ENCODE results near the gene TMEM240.
A peak's percentile ranks its signal among the peaks of the same experiment; 100 is the strongest.
"Not testable (repeated sequence)": the region's sequence is repeated elsewhere in the genome, so short reads cannot be mapped to it uniquely, and the experiment has no call there.

TMEM240 gene

DNA sequence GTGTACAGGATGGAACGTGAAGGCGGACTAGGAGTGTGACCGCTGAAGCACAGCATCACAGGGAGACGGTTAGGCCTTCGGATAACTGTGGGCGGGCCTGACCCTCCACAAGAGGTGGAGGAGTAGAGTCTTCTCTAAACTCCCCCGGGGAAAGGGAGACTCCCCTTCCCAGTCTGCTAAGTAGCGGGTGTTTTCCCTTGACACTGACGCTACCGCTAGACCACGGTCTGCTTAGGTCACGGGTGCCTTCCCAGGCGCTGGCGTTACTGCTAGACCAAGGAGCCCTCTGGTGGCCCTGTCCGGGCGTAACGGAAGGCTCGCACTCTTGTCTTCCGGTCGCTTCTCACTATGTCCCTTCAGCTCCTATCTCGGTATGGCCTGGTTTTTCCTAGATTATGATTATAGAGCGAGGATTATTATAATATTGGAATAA is 35.0 kb downstream of the TMEM240 start:
- TF ChIP-seq, protein P1, sequence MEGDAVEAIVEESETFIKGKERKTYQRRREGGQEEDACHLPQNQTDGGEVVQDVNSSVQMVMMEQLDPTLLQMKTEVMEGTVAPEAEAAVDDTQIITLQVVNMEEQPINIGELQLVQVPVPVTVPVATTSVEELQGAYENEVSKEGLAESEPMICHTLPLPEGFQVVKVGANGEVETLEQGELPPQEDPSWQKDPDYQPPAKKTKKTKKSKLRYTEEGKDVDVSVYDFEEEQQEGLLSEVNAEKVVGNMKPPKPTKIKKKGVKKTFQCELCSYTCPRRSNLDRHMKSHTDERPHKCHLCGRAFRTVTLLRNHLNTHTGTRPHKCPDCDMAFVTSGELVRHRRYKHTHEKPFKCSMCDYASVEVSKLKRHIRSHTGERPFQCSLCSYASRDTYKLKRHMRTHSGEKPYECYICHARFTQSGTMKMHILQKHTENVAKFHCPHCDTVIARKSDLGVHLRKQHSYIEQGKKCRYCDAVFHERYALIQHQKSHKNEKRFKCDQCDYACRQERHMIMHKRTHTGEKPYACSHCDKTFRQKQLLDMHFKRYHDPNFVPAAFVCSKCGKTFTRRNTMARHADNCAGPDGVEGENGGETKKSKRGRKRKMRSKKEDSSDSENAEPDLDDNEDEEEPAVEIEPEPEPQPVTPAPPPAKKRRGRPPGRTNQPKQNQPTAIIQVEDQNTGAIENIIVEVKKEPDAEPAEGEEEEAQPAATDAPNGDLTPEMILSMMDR (IDR thresholded peaks at IDR 0.05; ENCODE audit: borderline replicate concordance, insufficient read depth, low read depth, low read length), result peak; percentile 20; the same call in 1 of the 2 replicates
- peak overlapping the region; percentile 26 for H3K4me3 ChIP-seq (ENCODE audit: low read depth, low read length)

DNA sequence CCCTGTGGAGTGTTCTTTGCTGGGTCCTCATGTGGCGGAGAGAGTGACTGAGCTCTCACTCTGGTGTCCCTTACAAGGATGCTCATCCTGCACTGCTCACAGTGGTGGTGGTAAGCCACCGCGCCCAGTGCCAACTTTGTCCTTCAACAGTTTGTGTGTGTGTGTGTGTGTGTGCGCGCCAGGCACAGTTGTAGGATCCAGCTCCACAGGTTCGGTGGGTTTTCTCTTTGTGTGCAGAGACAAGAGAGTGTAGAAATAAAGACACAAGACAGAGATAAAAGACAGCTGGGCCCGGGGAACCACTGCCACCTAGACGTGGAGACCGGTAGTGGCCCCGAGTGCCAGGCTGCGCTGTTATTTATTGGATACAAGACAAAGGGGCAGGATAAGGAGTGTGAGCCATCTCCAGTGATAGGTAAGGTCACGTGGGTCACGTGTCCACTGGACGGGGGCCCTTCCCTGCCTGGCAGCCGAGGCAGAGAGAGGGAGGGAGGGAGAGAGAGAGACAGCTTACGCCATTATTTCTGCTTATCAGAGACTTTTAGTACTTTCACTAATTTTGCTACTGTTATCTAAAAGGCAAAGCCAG is 35.6 kb downstream of the TMEM240 start:
- TF ChIP-seq, protein P1 (IDR thresholded peaks at IDR 0.05; ENCODE audit: borderline replicate concordance, insufficient read depth, low read depth, low read length), result peak; percentile 58
- H3K4me3 ChIP-seq (ENCODE audit: low read depth, low read length), result peak overlapping the region; percentile 26

DNA sequence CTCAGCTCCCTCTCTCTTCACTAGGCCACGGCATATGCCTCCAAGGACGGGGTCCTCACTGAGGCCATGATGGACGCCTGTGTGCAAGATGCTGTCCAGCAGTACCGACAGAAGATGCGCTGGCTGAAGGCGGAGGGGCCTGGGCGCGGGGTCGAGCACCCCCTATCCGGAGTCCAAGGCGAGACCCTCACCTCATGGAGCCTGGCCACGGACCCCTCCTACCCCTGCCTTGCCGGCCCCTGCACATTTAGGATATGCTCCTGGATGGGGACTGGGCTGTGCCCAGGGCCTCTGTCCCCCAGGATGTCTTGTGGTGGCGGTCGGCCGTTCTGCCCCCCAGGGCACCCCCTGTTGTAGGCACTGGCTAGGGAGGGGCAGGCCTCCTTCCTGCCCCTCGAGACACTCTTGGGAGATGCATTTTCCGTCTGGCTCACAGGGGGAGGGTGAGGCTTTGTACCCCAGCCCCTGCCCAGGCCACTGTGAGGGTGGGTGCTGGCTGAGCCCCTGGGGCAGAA is 44.9 kb downstream of the TMEM240 start:
- not testable (repeated sequence) for H3K4me3 ChIP-seq (ENCODE audit: low read depth, low read length)

DNA sequence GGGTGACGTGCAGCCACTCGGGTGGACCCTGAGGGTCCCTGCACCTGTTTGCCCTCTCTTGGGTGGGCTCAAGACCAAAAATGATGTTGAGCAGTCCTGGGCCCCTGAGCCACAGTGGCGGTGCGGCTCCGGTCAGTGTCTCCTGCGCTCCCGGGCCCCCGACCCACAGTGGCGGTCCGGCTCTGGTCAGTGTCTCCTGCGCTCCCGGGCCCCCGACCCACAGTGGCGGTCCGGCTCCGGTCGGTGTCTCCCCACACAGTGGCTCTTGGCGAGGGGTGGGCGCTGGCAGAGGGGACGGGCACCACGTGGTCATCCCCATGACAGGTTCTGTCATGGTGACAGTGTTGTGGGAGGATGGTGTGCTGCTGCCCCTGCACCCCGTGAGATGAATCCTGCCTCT is 46.1 kb downstream of the TMEM240 start:
- not testable (repeated sequence) for H3K4me3 ChIP-seq (ENCODE audit: low read depth, low read length)

DNA sequence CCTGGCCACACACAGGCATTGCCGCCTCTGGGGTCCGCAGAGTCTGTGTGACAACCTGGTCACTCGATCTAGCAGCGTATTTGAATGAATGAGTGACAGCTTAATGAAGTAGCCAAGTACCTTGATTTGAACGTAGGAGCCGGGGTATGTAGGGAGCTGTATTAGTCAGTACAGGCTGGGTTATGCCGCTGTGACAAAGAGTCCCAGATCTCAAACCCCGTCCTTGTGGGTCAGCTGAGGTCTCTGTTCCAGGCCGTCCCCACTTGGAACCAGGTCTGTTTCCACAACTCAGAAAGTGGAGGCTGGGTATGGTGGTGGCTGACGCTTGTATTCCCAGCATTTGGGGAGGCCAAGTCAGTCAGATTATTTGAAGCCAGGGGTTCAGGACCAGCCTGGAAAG is 48.8 kb downstream of the TMEM240 start:
- H3K4me3 ChIP-seq (ENCODE audit: low read depth, low read length), result no peak overlapping the region
- TF ChIP-seq, protein P1 (IDR thresholded peaks at IDR 0.05; ENCODE audit: borderline replicate concordance, insufficient read depth, low read depth, low read length), result no peak

DNA sequence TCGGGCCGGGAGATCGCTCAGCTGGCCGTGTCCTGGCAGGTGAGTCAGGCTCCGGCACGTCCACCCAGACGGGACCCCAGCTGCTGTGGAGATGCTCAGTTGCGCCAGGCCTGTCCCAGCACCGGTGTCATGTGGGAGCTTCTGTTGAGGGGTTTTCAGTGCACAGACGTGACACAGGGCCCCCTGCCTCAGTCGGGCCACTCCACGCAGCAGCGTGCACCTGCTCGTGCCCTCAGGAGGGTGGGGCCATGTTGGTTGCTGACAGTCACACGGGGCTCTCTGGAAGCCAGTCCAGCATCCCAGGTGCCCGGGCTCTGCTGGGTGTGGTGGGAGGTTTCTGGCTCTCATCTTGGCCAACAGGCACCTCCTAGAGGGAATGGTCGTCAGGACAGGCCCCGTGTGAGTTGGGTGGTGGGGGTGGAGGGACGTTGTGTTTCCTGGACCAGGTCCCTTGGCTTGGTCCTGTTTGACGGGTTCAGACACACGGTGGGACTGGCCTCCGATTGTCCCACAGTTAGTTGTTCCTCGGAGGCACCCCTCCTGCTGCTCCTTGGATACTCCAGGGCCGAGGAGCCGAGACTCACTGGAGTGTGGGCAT is 49.7 kb downstream of the TMEM240 start:
- TF ChIP-seq, protein P1 (IDR thresholded peaks at IDR 0.05; ENCODE audit: borderline replicate concordance, insufficient read depth, low read depth, low read length), result no peak
- no peak overlapping the region for H3K4me3 ChIP-seq (ENCODE audit: low read depth, low read length)

DNA sequence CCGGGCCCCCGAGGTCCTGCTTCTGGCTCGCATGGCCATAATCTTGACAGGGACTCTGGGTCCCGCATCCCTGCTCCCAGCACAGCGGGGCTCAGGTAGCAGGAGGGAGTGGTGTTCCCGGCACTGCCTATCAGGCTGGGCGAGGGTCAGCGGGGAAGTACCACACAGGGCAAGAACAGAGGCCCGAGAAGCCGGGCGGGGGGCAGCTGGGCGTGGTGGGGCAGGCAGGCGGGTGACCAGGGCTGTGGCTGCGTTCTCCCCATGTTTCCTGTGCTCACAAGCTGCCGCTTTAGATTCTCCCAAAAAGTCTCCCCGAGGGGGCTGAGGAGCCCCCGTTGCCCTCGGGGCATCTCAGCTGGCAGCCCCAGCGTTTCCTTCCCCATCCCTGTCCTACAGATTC is 50.6 kb downstream of the TMEM240 start:
- H3K4me3 ChIP-seq (ENCODE audit: low read depth, low read length), result no peak overlapping the region
- TF ChIP-seq, protein P1 (IDR thresholded peaks at IDR 0.05; ENCODE audit: borderline replicate concordance, insufficient read depth, low read depth, low read length), result no peak

DNA sequence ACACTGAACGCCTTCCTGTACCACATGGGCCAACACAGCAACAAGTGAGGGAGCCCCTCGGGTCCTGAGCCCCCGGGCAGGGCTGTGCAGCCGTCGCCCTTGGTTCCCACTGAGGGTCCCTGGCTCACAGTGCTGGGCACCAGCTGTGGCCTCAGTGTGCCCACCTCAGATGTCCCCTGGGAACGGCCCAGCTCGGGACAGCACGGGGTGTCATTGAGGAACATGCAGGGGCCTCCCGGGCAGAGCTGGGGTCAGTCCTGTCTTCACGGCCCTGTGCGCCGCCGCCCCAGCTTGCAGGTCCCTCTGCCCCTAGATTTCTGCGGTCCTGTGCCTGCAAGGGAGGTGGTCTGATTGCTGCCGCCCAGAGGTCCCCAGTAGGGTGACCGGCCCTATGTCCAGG is 51.2 kb downstream of the TMEM240 start:
- H3K4me3 ChIP-seq (ENCODE audit: low read depth, low read length), result no peak overlapping the region
- TF ChIP-seq, protein P1 (IDR thresholded peaks at IDR 0.05; ENCODE audit: borderline replicate concordance, insufficient read depth, low read depth, low read length), result no peak

Data from GM12875 (cell line).